Left renal pelvis (tissue), 4 donors: Measurements from ENCODE around the gene ACSS3. TPM values are rescaled to one million over a fixed set of nuclear protein-coding genes. Genes with fewer than 3 reads are reported as not detected.
A peak's percentile ranks its signal among the peaks of the same experiment; 100 is the strongest.
"Not testable (repeated sequence)": the region's sequence is repeated elsewhere in the genome, so short reads cannot be mapped to it uniquely, and the experiment has no call there.

ENCODE experiments used
- DNase-seq, 4 donors: peaks; one replicate each; pipeline ENCODE4 v3.0.0-alpha.2; 2013; ENCODE audit warnings: low read depth in 4 of 4, low spot score in 3 of 4
- polyA plus RNA-seq, 4 donors: library from polyadenylated mRNA; unstranded; fragments of 120-200 nt; gene quantifications; one replicate each; pipeline ENCODE4 v1.2.1, GENCODE V29; 2013; ENCODE audit not compliant: insufficient read length in 4 of 4

The ACSS3 gene
- polyA plus RNA-seq, 4 donors = 18.3 to 35.9 (median 21.7) TPM

DNA sequence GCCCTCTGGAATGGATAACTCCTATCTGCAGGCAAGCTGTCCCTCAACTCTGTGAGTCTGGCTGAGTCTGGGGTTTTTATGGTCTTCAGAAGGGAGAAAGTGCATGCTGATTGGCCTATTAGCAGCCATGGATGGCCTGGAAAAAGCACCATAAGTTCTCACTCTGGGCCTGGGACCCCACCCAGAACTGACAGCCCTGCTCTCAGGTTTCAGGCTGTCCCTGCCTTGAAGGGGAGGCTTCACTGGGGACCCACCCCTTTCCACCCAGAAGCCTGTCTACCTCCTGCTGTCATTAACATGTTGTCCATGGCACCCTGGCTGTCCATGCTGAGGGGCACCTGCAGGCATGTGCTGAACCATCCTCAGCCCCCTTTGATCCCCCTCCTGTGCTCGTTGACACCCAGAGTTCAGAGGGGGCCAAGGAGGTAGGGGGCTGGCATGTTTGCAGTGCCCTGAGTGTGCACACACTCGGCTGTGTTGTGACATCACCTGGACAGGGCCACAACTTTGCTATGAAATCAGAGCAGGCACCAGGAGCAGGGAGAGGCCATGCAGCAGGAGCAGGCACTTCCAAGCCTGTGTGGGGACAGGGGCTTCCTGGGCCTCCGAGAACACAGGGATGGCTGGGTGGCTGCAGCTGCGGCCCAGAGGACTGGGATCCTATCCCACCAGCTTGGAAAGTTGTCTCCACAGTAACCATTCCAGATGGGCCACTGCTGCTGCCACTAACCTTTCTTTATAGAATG is 84.7 kb downstream of the ACSS3 start:
- no peak for DNase-seq

DNA sequence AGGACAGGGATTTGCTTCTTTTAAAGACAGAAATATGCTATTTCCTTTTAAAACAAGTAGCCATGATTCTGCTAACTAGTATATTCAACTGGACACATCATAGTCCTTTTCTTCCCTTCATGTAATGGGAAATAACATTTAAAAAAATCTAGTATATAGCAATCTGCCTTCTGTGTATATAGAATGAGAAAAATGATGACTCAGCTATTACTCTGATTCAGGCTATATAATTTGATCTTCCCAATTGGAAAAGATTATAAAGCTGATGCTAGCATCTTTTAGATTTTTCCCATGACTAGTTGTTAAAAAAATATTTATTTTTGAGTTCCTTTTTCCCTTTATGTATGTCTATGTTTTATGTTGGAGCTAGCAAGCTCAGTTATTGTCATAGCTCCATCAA is 86.9 kb downstream of the ACSS3 start:
- no peak for DNase-seq

DNA sequence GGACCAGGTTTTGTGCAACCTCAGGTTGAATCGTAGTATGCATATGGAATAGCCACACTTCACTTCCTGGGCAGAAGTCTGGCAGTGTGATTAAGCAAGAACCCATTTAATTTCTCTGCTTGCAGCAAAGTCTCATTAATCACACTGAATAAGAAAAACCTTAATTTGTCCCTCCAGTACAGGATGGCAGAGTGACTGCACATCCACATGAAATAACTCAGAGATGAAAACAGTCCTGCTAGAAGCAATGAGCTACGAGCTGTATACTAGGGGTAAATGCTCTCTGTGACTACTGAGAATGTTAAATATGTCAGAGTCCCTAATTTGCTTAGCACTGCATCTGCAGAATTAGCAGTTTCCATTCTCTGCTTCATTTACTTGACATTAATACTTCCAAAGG is 88.9 kb downstream of the ACSS3 start:
- no peak for DNase-seq

DNA sequence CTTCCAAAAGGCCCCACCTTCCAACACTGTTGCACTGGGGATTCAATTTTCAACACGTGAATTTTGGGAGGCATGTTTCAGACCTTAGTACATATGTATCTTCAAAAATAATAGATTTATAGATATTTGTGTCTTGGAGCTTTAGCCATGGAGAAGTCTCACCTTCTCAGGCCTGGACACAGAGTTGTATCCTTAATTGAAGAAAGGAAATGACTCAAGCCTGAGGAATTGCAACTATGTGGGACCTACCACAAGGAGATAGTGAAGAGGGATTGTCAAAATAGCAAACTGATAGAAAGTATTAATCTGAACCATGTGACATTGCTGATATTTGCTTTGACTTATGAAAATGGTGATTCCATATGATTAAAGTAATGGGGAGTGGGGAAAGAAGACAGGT is 89.8 kb downstream of the ACSS3 start:
- no peak for DNase-seq

- DNase-seq = no peak
Observed at GRCh38 chr12:81168445-81168844, 90.6 kb downstream of the ACSS3 start.

- no peak for DNase-seq
Observed at GRCh38 chr12:81170072-81170471, 92.2 kb downstream of the ACSS3 start.

DNA sequence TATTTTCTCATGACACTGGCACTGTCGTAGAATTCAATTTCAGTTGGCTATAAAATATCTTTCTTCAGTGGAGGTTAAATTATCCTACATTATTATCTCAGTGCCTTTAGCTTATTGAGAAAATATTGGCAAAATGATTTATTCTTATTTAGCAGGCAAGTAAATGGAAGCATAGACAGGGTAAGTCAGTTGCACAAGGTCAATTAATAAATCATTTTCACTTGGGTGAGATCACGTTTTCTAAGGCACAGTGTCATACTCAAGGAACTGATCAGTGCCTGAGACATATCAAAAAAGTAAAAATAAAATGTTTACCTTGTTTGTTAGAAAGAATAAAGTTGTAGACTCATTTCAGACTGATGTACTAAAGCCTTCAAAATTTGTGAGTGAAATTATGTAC is 95.0 kb downstream of the ACSS3 start:
- DNase-seq = no peak

DNA sequence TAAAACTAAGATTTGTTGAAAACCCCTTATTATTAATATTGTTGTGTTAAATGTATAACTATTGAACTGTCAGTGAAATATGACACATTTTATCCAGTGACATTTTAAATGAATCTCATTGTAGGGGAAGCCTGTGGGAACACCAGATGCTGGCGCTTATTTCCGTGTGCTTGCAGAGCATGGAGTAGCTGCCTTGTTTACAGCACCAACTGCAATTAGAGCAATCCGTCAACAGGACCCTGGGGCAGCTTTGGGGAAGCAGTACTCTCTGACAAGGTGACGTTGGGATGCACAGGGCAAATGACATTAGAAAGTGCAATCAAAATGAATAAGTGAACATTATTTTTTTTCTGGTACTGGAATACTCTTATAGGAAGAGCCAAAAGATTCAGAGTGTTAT is 96.8 kb downstream of the ACSS3 start:
- DNase-seq = no peak

- DNase-seq = no peak
Observed at GRCh38 chr12:81176796-81177195, 98.9 kb downstream of the ACSS3 start.

DNA sequence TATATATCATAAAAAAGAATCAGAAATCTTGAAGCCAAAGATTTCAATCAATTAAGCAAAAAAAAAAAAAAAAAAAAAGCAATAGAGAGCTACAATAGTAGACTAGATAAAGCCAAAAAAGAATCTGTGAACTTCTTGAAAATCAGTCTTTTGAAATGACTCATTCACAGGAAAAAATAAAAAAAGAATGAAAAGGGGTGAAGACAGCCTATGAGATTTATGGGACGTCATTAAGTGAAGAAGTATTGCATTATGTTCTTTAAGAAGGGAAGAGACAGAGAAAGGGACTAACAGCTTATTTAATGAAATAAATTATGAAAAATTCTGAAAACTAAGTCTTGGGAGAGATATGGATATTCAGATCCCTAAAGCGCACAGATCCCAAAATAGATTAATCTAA is 103.8 kb downstream of the ACSS3 start:
- DNase-seq = no peak

DNA sequence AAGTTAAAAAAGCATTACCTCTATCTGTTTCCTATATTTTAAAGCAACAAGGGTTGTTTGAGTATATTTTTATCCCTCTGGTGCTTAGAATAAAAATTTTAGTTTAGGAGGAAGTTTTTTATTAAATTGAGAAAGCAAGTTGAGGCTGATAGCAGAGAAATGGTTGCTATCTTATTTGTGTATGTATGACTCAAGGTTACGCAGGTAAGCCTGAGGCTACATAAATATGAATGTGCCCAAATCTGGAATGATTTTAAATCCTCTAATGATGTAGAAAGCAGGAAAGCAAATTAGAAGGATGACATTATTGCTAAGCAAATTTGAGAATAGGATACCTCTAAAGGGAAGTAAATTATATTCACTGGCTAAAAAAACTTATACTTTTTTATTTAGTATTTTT is 109.8 kb downstream of the ACSS3 start:
- DNase-seq = no peak

DNA sequence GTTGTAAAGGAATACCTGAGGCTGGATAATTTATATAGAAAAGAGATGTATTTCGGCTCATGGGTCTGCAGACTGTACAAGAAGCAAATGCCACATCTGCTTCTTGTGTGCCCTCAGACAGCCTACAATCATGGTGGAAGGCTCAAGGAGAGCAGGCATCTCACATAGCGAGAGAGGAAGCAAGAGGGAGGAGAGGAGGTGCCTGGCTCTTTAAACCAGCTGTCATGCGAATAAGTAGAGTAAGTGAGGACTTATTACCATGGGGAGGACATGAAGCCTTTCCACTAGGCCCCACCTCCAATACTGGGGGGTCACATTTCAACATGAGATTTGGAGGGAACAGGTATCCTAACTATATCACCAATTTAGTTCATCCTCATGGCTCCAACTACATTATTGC is 118.7 kb downstream of the ACSS3 start:
- DNase-seq = no peak

- DNase-seq = not testable (repeated sequence)
Observed at GRCh38 chr12:81200561-81200960, 122.7 kb downstream of the ACSS3 start.

- DNase-seq = peak in 2 of 4 donors; percentile 27 to 36
Observed at GRCh38 chr12:81203671-81204204, 125.9 kb downstream of the ACSS3 start.

DNA sequence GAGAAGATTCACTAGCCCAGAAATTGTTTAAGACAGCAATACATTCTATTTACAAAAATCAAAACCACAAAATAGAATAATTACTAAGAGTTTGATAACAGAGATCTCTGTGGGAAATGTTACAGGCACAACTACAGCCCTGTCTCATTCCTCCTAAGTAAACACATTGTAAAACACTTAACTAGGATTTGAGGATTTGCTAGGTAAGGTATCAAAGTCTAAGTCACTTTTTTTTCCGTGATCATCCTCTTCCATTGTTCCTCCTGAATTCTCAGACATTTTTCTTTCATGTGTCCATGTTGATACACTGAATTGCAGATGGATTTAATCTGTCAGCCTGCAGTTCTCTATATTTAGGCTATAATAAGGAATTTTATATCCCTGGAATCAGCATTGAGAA is 127.5 kb downstream of the ACSS3 start:
- DNase-seq = no peak

DNA sequence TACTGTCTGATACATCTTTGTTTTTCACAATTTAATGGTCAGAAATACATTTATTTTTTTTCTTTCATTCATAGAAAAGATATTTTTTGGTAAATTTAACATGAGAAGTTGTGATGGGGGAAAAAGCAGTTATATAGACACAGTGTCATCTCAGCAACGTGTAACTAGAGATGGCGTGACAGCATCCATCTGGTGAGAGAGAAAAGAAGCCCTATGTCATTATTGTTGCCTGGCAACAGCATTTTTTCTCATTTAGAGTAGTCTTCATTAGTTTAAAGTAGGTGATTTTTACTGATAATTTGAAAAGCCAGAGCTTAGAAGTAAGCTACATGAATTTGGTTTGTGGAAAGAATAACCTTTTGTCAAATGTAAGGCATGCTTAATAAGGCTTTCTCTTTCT is 128.6 kb downstream of the ACSS3 start:
- no peak for DNase-seq

- no peak for DNase-seq
Observed at GRCh38 chr12:81207173-81207572, 129.3 kb downstream of the ACSS3 start.

DNA sequence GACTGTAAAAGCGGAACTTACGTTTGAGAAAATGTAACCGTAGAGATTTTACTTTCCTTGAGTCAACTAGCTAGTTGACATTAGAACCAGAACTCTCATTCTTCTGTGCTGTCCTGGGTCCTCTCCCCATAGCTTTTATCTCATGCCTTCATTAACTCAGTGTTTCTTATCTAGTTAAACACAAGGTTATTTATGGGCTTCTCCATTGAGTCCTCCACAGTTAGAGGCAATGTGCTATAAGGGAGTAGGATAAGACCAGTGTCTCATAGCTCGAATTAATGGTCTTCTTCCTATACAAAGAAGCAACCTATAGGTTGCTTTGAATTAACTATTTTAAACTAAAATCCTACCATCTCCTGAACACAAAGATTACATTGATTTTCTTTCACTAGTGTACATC is 129.8 kb downstream of the ACSS3 start:
- DNase-seq = no peak

DNA sequence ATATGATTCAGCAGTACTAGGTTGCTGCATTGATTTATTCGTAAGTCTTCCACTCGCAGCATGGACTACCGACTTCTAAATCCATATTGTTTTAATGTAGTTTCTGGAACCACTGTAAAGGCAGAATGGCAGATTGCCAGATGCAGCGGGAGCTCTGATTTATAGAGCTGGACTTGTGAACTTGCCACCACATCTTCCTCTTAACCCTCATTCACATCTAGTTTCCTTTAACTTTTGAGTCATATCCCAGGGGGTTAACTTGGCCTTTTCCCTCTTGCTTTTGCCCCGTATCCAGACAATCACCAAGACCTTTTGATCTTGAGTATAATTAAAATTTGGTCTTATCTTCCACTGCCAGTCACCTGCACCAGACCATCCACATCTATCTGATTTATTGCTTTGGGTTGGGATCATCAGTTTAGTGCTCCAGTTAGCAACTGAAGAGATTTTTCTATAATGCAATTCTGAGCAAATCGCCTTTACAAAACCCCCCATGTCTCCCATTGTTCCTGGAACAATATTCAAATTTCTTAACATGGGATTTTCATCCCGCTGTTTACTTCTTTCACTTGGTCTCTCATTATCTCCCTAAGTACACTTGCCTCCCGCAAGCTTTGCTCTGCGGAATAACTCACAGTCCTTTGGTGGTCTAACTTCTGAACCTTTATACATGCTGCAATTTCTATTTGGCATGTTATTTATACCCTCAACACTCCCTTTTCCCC is 130.5 kb downstream of the ACSS3 start:
- DNase-seq = peak in 1 of 4 donors; percentile 25

- peak in 1 of 4 donors; percentile 27 for DNase-seq
Observed at GRCh38 chr12:81209012-81209411, 131.1 kb downstream of the ACSS3 start.

DNA sequence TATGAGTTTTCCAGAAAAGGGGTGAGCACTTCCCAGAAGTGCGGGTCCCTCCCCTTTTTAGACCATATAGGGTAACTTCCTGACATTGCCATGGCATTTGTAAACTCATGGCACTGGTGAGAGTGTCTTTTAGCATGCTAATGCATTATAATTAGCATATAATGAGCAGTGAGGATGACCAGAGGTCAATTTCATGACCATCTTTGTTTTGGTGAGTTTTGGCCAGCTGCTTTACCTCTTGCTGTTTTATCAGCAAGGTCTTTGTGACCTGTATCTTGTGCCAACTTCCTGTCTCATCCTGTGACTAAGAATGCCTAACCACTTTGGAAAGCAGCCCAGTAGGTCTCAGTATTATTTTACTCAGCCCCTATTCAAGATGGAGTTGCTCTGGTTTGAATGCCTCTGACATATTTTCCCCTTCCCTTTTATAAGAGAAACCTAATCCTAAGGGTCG is 131.9 kb downstream of the ACSS3 start:
- not testable (repeated sequence) for DNase-seq

DNA sequence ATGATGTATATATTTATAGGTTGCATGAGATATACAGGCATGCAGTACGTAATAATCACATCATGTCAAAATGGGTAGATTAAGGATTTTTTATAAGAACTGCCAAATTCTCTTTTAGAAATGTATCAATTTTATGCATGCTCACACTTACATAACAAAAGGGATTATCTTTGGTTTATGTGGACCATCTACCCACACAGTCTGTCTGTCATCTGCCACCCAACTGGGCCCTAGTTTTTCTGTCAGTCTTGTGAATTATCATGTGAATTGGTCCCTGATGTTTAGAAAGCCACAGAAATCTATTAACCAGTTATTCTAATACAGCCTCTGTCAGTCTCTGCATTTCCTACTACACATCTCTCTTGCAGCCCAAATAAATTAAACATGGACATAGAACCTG is 133.4 kb downstream of the ACSS3 start:
- DNase-seq = no peak
